ENCODE data around the gene TMEM186. TPM values are rescaled to one million over a fixed set of nuclear protein-coding genes. Genes with fewer than 3 reads are reported as not detected.
"Not testable (repeated sequence)": the region's sequence is repeated elsewhere in the genome, so short reads cannot be mapped to it uniquely, and the experiment has no call there.

The TMEM186 gene
- total and polyA plus RNA-seq, 2 experiments from 2014 or later = 4.9 to 10.8 TPM

DNA sequence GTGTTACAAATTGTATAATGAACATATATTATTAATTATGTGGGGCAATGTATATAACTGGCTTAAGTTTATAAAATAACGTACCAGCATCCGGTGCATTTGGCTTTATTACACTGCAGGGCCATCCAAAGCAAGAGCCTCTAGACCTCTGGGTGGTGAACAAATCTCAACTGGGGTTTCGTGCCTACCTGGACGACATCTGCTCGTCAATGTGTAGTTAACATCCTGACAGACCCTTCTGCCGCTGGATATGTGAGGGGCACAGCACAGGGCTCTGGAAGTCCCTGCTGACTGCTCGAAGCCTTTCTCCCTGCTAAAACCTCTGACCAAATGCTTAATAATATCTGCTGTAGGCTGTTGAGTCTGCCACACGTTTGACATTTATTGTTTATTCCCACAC is 2.3 kb downstream of the TMEM186 start:
- H3K9me2 ChIP-seq (ENCODE audit: insufficient read depth) = no peaks in the 10 kb centered on the region
- no peaks in the 10 kb centered on the region; the same call in 1 of the 2 replicates for H3K36me3 ChIP-seq (ENCODE audit: low read depth)
- H4K20me1 ChIP-seq (ENCODE audit: insufficient read depth) = no peaks in the 10 kb centered on the region
- no peaks in the 10 kb centered on the region for H3K9me3 ChIP-seq (ENCODE audit: low read depth)
- H3K4me3 ChIP-seq = no peak overlapping the region
- H3K4me1 ChIP-seq (ENCODE audit: insufficient read depth) = peaks cover 19% of the 10 kb centered on the region
- no peak overlapping the region for H2AFZ ChIP-seq
- 88% methylated on average over 8 of the region's 8 CpGs for WGBS, 2 experiments (ENCODE audit: low coverage in 1 of 2, low lambda C conversion rate in 2 of 2, missing lambda C conversion rate in 2 of 2)
- no peak overlapping the region for H3K27ac ChIP-seq
- TF ChIP-seq EZH2phosphoT487 (IDR thresholded peaks at IDR 0.05; ENCODE audit: insufficient read depth, low read depth) = no peak
- no peak for TF ChIP-seq EZH2 (IDR thresholded peaks at IDR 0.05; ENCODE audit: insufficient read depth, poor library complexity, severe bottlenecking)
- H3K27me3 ChIP-seq (replicated peaks; ENCODE audit: insufficient read depth) = no peaks in the 10 kb centered on the region
- H3F3A ChIP-seq (ENCODE audit: insufficient read depth) = no peaks in the 10 kb centered on the region; the same call in 1 of the 2 replicates
- peaks cover 59% of the 10 kb centered on the region for H3K79me2 ChIP-seq (ENCODE audit: insufficient read depth)
- no peak overlapping the region for H3K4me2 ChIP-seq (ENCODE audit: unreplicated experiment)
- in situ Hi-C loops (cut with MboI) = loop anchor here (10.0 kb wide), 1 partner anchor 220 kb away; no protein-coding TSS in a partner anchor
- no peak for DNase-seq
- H3K9ac ChIP-seq = no peak overlapping the region

DNA sequence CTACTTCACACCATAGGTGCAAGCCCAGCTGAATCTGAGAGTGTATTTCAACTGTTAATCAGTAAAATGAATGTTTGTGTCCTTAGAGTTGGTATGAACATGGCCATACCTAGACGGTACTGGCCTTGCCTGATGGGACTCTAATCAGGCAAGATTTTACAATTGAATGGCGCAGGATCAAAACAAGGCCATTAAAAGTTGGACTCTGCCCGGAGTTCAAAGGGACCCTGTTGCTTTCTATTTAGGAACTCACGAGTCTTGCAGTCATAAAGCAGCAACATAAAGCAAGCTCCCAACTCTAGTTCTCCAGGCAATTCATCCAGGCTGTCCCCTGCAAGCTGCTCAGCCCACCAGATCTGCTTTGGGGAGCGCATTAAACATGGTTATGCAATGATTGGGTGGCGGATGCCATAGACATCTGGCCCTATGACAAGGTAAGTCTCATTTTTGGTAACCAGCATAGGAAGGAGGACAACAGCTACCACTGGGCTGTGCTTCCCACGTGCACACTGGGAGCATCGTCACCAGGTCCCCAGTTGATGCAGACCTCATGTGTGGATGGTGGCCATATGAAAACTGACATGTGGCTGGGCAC is 8.8 kb downstream of the TMEM186 start:
- Histone ChIP-seq H3K4me2 (ENCODE audit: unreplicated experiment) (no peak overlapping the region), H3K79me2 (ENCODE audit: insufficient read depth) (0 out of 2 replicates have a peak, but pooled peaks cover 3% of the 10 kb centered on the region), H3K4me1 (ENCODE audit: insufficient read depth) (no peaks in the 10 kb centered on the region), H3K36me3 (ENCODE audit: low read depth) (no peaks in the 10 kb centered on the region), H3K27ac (no peak overlapping the region), H3K4me3 (no peak overlapping the region), H3K9me2 (ENCODE audit: insufficient read depth) (no peaks in the 10 kb centered on the region), H3K9ac (no peak overlapping the region), H2AFZ (no peak overlapping the region), H3K27me3 (replicated peaks; ENCODE audit: insufficient read depth) (no peaks in the 10 kb centered on the region), H3K9me3 (ENCODE audit: low read depth) (no peaks in the 10 kb centered on the region), H3F3A (ENCODE audit: insufficient read depth) (no peaks in the 10 kb centered on the region), H4K20me1 (ENCODE audit: insufficient read depth) (no peaks in the 10 kb centered on the region)
- in situ Hi-C loops (cut with MboI) = no loop called here
- TF ChIP-seq EZH2phosphoT487 (IDR thresholded peaks at IDR 0.05; ENCODE audit: insufficient read depth, low read depth) (no peak), EZH2 (IDR thresholded peaks at IDR 0.05; ENCODE audit: insufficient read depth, poor library complexity, severe bottlenecking) (no peak)
- no peak for DNase-seq
- WGBS, 2 experiments (ENCODE audit: low coverage in 1 of 2, low lambda C conversion rate in 2 of 2, missing lambda C conversion rate in 2 of 2) = 74 to 75% methylated on average over 8 of the region's 8 CpGs

DNA sequence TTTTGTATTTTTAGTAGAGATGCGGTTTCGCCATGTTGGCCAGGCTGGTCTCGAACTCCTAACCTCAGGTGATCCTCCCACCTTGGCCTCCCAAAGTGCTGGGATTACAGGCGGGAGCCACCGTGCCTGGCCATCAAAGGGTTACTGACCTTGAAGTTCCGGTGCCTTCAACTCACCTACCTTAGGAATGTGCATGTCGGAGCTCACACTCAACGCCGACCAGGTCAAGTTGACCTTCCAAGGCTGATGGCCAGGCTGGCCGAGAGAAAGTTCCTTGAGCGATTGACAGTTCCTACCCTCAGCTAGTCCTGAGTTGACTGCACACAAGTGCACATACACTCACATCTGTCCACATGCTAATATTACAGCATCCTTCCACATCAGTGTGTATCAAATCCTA is 11.1 kb downstream of the TMEM186 start:
- not testable (repeated sequence) for H4K20me1 ChIP-seq (ENCODE audit: insufficient read depth)

DNA sequence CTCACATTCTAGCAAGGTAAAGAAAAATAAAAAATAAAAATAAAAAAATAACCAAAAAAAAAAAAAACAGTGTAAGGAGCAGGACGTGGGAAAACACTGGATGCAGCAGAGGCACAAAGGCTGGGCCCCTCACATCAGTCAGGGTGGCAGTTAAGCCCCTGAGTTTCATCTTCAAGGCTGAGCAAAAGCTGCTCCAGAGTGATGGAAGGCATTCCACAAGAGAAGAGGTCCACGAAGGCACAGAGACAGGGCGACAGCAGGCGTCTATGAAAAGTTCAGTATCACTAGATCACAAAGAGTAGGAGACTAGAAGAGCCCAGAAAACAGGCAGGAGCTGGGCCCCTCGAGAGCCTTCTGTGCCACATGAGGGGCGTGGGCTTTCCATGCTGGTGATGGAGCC is 12.0 kb downstream of the TMEM186 start:
- 68 to 71% methylated on average over 6 of the region's 6 CpGs for WGBS, 2 experiments (ENCODE audit: low coverage in 1 of 2, low lambda C conversion rate in 2 of 2, missing lambda C conversion rate in 2 of 2)
- Histone ChIP-seq H3K4me3 (no peak overlapping the region), H3K9me2 (ENCODE audit: insufficient read depth) (no peaks in the 10 kb centered on the region), H3K79me2 (ENCODE audit: insufficient read depth) (no peaks in the 10 kb centered on the region), H3K4me1 (ENCODE audit: insufficient read depth) (no peaks in the 10 kb centered on the region), H3K36me3 (ENCODE audit: low read depth) (no peaks in the 10 kb centered on the region), H4K20me1 (ENCODE audit: insufficient read depth) (no peaks in the 10 kb centered on the region), H3K9ac (no peak overlapping the region), H3K27ac (no peak overlapping the region), H3F3A (ENCODE audit: insufficient read depth) (no peaks in the 10 kb centered on the region), H3K4me2 (ENCODE audit: unreplicated experiment) (no peak overlapping the region), H2AFZ (no peak overlapping the region), H3K27me3 (replicated peaks; ENCODE audit: insufficient read depth) (no peaks in the 10 kb centered on the region), H3K9me3 (ENCODE audit: low read depth) (no peaks in the 10 kb centered on the region)
- in situ Hi-C loops (cut with MboI) = no loop called here
- TF ChIP-seq EZH2phosphoT487 (IDR thresholded peaks at IDR 0.05; ENCODE audit: insufficient read depth, low read depth) = no peak
- TF ChIP-seq EZH2 (IDR thresholded peaks at IDR 0.05; ENCODE audit: insufficient read depth, poor library complexity, severe bottlenecking) = no peak
- no peak for DNase-seq

More for the DNA sequence above, 11.1 kb downstream of the TMEM186 start:
- H3K4me1 ChIP-seq (ENCODE audit: insufficient read depth); H3K36me3 ChIP-seq (ENCODE audit: low read depth); H3K9me3 ChIP-seq (ENCODE audit: low read depth); in situ Hi-C loops (cut with MboI); H3K4me3 ChIP-seq; H3K79me2 ChIP-seq (ENCODE audit: insufficient read depth); H2AFZ ChIP-seq; H3K27ac ChIP-seq; H3K9me2 ChIP-seq (ENCODE audit: insufficient read depth); H3K9ac ChIP-seq; DNase-seq; H3K4me2 ChIP-seq (ENCODE audit: unreplicated experiment); H3K27me3 ChIP-seq (replicated peaks; ENCODE audit: insufficient read depth); H3F3A ChIP-seq (ENCODE audit: insufficient read depth): not testable (repeated sequence)
- WGBS, 2 experiments (ENCODE audit: low coverage in 1 of 2, low lambda C conversion rate in 2 of 2, missing lambda C conversion rate in 2 of 2) = 81 to 84% methylated on average over 11 of the region's 11 CpGs

DNA sequence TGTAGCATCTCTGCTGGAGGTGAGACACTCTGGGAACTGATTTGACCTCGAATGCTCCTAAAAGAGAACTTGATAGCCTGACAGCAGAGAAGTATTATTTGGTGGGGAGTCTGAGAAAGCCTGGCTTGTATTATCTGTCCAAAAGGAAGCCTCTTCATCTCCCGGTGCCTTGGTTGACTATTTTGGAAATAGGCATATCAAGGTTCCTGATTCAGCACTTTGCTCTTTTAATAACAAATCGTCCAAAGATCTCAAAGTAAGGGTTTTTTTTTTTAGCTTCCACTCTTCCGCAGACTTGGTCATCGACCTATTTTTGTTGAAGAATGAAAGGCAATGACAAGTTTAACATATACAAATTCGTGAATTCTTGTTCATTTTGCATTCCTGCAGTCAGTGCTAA is 14.8 kb downstream of the TMEM186 start:
- Histone ChIP-seq H3K79me2 (ENCODE audit: insufficient read depth) (no peaks in the 10 kb centered on the region), H3F3A (ENCODE audit: insufficient read depth) (no peaks in the 10 kb centered on the region), H3K9me3 (ENCODE audit: low read depth) (no peaks in the 10 kb centered on the region), H3K4me3 (no peak overlapping the region), H3K36me3 (ENCODE audit: low read depth) (no peaks in the 10 kb centered on the region), H3K27me3 (replicated peaks; ENCODE audit: insufficient read depth) (no peaks in the 10 kb centered on the region), H3K4me2 (ENCODE audit: unreplicated experiment) (no peak overlapping the region), H3K4me1 (ENCODE audit: insufficient read depth) (no peaks in the 10 kb centered on the region), H4K20me1 (ENCODE audit: insufficient read depth) (no peaks in the 10 kb centered on the region), H3K9ac (no peak overlapping the region), H2AFZ (no peak overlapping the region), H3K27ac (no peak overlapping the region), H3K9me2 (ENCODE audit: insufficient read depth) (no peaks in the 10 kb centered on the region)
- in situ Hi-C loops (cut with MboI) = no loop called here
- DNase-seq = no peak
- WGBS, 2 experiments (ENCODE audit: low coverage in 1 of 2, low lambda C conversion rate in 2 of 2, missing lambda C conversion rate in 2 of 2) = 63 to 65% methylated on average over 6 of the region's 6 CpGs
- TF ChIP-seq EZH2phosphoT487 (IDR thresholded peaks at IDR 0.05; ENCODE audit: insufficient read depth, low read depth) = no peak
- no peak for TF ChIP-seq EZH2 (IDR thresholded peaks at IDR 0.05; ENCODE audit: insufficient read depth, poor library complexity, severe bottlenecking)

Measured in GM23248 (cell line).